Nephron (organoid): ENCODE data around the gene CLEC3B.

Experiments
- H3K27ac Mint-ChIP-seq, 3 experiments: 2 replicates each; pipeline ENCODE4 v1.8.0; 2020; ENCODE audit warnings: mixed read lengths in 3 of 3, mild to moderate bottlenecking in 2 of 3, moderate library complexity in 1 of 3
- H3K27me3 Mint-ChIP-seq: 2 replicates; pipeline ENCODE4 v1.8.0; 2021; ENCODE audit warnings: low read depth, mild to moderate bottlenecking, moderate library complexity, mixed read lengths
- H3K36me3 Mint-ChIP-seq: 2 replicates; pipeline ENCODE4 v1.8.0; 2020; ENCODE audit warnings: low read depth, mixed read lengths
- H3K4me1 Mint-ChIP-seq: 2 replicates; pipeline ENCODE4 v1.8.0; 2020; ENCODE audit warnings: mixed read lengths
- H3K4me3 Mint-ChIP-seq, 3 experiments: 2 replicates each; pipeline ENCODE4 v1.8.0; 2020; ENCODE audit warnings: mild to moderate bottlenecking in 3 of 3, mixed read lengths in 3 of 3, moderate library complexity in 2 of 3
- H3K9me3 Mint-ChIP-seq: 2 replicates; pipeline ENCODE4 v1.8.0; 2020; ENCODE audit warnings: mixed read lengths
- TF ChIP-seq, protein P1 (sequence below), 3 experiments: fragments of 200-600 bp; sonication (generic); IDR thresholded peaks; one replicate each; pipeline ENCODE4 v1.5.0; 2021; ENCODE audit warnings: antibody characterized with exemption in 3 of 3; ENCODE audit not compliant: unreplicated experiment in 3 of 3

CLEC3B gene

GRCh38 chr3:44987332-44987731 lies 38.8 kb upstream of the CLEC3B start:
- Mint-ChIP-seq H3K27ac (no peak overlapping the region), H3K4me1 (peaks cover 11% of the 10 kb centered on the region), H3K27me3 (no peaks in the 10 kb centered on the region), H3K4me3 (no peak overlapping the region), H3K36me3 (peaks cover 25% of the 10 kb centered on the region), H3K9me3 (no peaks in the 10 kb centered on the region)
- TF ChIP-seq, protein P1, sequence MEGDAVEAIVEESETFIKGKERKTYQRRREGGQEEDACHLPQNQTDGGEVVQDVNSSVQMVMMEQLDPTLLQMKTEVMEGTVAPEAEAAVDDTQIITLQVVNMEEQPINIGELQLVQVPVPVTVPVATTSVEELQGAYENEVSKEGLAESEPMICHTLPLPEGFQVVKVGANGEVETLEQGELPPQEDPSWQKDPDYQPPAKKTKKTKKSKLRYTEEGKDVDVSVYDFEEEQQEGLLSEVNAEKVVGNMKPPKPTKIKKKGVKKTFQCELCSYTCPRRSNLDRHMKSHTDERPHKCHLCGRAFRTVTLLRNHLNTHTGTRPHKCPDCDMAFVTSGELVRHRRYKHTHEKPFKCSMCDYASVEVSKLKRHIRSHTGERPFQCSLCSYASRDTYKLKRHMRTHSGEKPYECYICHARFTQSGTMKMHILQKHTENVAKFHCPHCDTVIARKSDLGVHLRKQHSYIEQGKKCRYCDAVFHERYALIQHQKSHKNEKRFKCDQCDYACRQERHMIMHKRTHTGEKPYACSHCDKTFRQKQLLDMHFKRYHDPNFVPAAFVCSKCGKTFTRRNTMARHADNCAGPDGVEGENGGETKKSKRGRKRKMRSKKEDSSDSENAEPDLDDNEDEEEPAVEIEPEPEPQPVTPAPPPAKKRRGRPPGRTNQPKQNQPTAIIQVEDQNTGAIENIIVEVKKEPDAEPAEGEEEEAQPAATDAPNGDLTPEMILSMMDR (IDR thresholded peaks at IDR 0.05; ENCODE audit: unreplicated experiment in 3 of 3): no peak

DNA sequence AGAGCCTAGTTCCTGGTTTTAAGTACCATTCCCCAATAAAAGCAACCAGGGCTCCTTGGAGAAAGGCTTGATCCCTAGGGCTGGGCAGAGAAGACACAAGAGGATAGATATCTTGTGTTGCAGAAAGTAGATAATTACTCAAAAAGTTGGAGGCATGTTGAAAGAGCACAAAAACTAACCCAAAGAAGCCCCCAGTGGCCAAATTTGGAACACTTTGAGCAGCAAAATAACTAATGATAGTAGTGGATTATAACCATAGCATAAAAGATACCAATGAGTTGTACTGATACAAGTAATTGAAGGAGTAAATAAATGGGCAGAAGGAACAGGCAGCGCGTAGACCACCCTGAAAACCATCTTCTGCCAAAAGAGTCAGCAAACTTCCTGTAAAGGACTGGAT lies 38.0 kb upstream of the CLEC3B start:
- peaks cover 32% of the 10 kb centered on the region for H3K36me3 Mint-ChIP-seq

GRCh38 chr3:44989141-44989540 lies 37.0 kb upstream of the CLEC3B start:
- Mint-ChIP-seq H3K27ac (no peak overlapping the region), H3K36me3 (peaks cover 41% of the 10 kb centered on the region), H3K9me3 (no peaks in the 10 kb centered on the region), H3K4me1 (peaks cover 17% of the 10 kb centered on the region), H3K4me3 (no peak overlapping the region), H3K27me3 (no peaks in the 10 kb centered on the region)
- TF ChIP-seq, protein P1 (IDR thresholded peaks at IDR 0.05; ENCODE audit: unreplicated experiment in 3 of 3): no peak

More for the DNA sequence above, 38.0 kb upstream of the CLEC3B start:
- TF ChIP-seq, protein P1 (IDR thresholded peaks at IDR 0.05; ENCODE audit: unreplicated experiment in 3 of 3): peak; percentile 34 to 44 (median 42)
- no peak overlapping the region for H3K4me3 Mint-ChIP-seq
- H3K9me3 Mint-ChIP-seq: no peaks in the 10 kb centered on the region
- H3K4me1 Mint-ChIP-seq: peaks cover 10% of the 10 kb centered on the region
- no peaks in the 10 kb centered on the region for H3K27me3 Mint-ChIP-seq
- H3K27ac Mint-ChIP-seq: peak overlapping the region in 2 of 3 experiments; percentile 6 to 15

DNA sequence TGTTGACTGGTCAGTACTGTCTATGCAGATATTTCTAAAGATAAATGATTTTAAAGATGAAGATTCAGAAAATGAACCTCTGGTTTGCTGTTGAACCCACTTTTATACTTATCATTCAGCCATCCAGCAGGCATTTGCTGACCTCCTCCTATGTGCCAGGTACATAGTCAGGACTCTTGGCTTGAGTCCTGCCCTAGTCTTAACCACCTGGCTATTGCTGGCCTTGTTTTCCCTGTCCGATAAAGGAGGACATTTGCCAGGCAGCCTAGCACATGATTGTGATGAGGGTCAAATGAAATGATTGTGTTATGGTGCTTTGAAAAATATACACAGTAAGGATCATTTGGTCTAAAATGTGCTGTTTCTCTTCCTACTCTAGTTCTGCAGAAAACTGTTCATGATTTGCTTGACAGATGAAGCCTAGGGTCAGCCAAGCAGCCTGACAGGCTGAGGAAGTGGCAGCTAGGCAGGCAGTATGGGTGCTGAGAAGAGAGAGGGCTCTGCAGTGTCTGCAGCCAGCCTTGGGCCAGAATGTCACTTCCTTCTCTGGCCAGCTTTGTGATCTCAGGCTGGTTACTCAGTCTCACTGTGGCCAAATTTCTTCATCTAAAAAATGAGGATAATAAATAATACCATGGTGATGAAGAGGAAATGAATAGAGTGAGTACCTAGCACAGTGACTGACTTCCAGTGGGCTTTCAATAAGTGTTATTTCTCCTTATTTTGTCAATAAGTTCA lies 36.3 kb upstream of the CLEC3B start:
- TF ChIP-seq, protein P1 (IDR thresholded peaks at IDR 0.05; ENCODE audit: unreplicated experiment in 3 of 3): no peak

GRCh38 chr3:44991326-44991725 lies 34.8 kb upstream of the CLEC3B start:
- TF ChIP-seq, protein P1 (IDR thresholded peaks at IDR 0.05; ENCODE audit: unreplicated experiment in 3 of 3): no peak
- peaks cover 36% of the 10 kb centered on the region for H3K36me3 Mint-ChIP-seq
- H3K9me3 Mint-ChIP-seq: no peaks in the 10 kb centered on the region
- no peak overlapping the region for H3K4me3 Mint-ChIP-seq
- peaks cover 38% of the 10 kb centered on the region for H3K4me1 Mint-ChIP-seq
- H3K27ac Mint-ChIP-seq: no peak overlapping the region
- H3K27me3 Mint-ChIP-seq: no peaks in the 10 kb centered on the region

More for the DNA sequence above, 36.3 kb upstream of the CLEC3B start:
- H3K4me1 Mint-ChIP-seq: peaks cover 23% of the 10 kb centered on the region
- H3K4me3 Mint-ChIP-seq: no peak overlapping the region
- no peaks in the 10 kb centered on the region for H3K9me3 Mint-ChIP-seq
- no peak overlapping the region for H3K27ac Mint-ChIP-seq
- no peaks in the 10 kb centered on the region for H3K27me3 Mint-ChIP-seq
- peaks cover 44% of the 10 kb centered on the region for H3K36me3 Mint-ChIP-seq
